HepG2 (cell line): ENCODE data around the gene KCNJ13. TPM values are rescaled to one million over a fixed set of nuclear protein-coding genes. Genes with fewer than 3 reads are reported as not detected.

Experiments used
- ATAC-seq: fragments of 200-7000 bp; cut with Tn5 transposase; 3 replicates; pipeline ENCODE4 v1.9.1; 2020; ENCODE audit warnings: mild to moderate bottlenecking, moderate library complexity
- BruUV-seq: library from RNA; stranded (reverse); fragments of 400-500 nt; replicated peaks from 2 replicates; lab custom pipeline; 2021; lab: Mats Ljungman, UMichigan
- CTCF ChIA-PET: fragments of 300-600 bp; formaldehyde crosslinking; extraction: SDS; loops from one replicate; lab custom pipeline; 2021; ENCODE audit warnings: low total read pairs, inconsistent platforms, low intra/inter-chr PET ratio; lab: Yijun Ruan, JAX
- POLR2A ChIA-PET: fragments of 350-600 bp; sonication (Branson Sonifier 250); formaldehyde crosslinking; loops from one replicate; lab custom pipeline; 2020; ENCODE audit warnings: antibody characterized with exemption, inconsistent platforms; lab: Yijun Ruan, JAX
- DNase-seq: peaks from one replicate; pipeline ENCODE4 v3.0.0-alpha.2; 2015; ENCODE audit warnings: low spot score
- FAIRE-seq: peaks from 3 replicates; lab custom pipeline; 2011; peaks lifted over from hg19 to GRCh38; lab: Jason Lieb, UNC
- H2AFZ ChIP-seq: one replicate; pipeline ENCODE4 v1.6.1; 2011; ENCODE audit warnings: low read length, inconsistent platforms
- H3K27ac ChIP-seq: fragments of 300-600 bp; 3 replicates; pipeline ENCODE4 v1.8.0; 2011; ENCODE audit warnings: mixed run types, mild to moderate bottlenecking, mixed read lengths, low read length, inconsistent platforms; ENCODE audit not compliant: insufficient read depth; ENCODE audit errors: extremely low read length
- H3K27me3 ChIP-seq, 2 experiments: fragments of 200-600 bp in 1 of 2; 2 replicates in 1 of 2; 3 replicates in 1 of 2; pipeline versions ENCODE4 v1.6.0 to v1.8.0; 2011; ENCODE audit warnings: low read length in 2 of 2, mild to moderate bottlenecking in 2 of 2, moderate library complexity in 2 of 2, inconsistent platforms in 1 of 2; ENCODE audit not compliant: insufficient read depth in 2 of 2, control insufficient read depth in 1 of 2
- H3K36me3 ChIP-seq, 2 experiments: fragments of 200-600 bp in 1 of 2; replicated peaks in 1 of 2; 2 replicates in 1 of 2; 3 replicates in 1 of 2; pipeline versions ENCODE4 v1.5.1 to v1.8.0; 2011; ENCODE audit warnings: low read length in 2 of 2, inconsistent platforms in 1 of 2; ENCODE audit not compliant: insufficient read depth in 2 of 2, control insufficient read depth in 1 of 2
- H3K4me1 ChIP-seq: 2 replicates; pipeline ENCODE4 v1.5.1; 2012; ENCODE audit warnings: low read length, inconsistent platforms; ENCODE audit not compliant: insufficient read depth
- H3K4me2 ChIP-seq: 2 replicates; pipeline ENCODE4 v1.6.0; 2011; ENCODE audit warnings: low read depth, low read length, inconsistent platforms
- H3K4me3 ChIP-seq, 3 experiments: fragments of 200-600 bp in 1 of 3; sonication (generic), shearing (Covaris generic) in 1 of 3; replicated peaks in 1 of 3; 2 replicates each; pipeline ENCODE4 v1.5.1; 2011 to 2016; ENCODE audit warnings: low read length in 3 of 3, inconsistent platforms in 2 of 3, low read depth in 2 of 3, mild to moderate bottlenecking in 2 of 3, control low read depth in 1 of 3, mixed read lengths in 1 of 3; ENCODE audit not compliant: insufficient read depth in 1 of 3
- H3K79me2 ChIP-seq: one replicate; pipeline ENCODE4 v1.6.1; 2011; ENCODE audit warnings: low read length, inconsistent platforms; ENCODE audit not compliant: insufficient read depth
- H3K9ac ChIP-seq: 2 replicates; pipeline ENCODE4 v1.6.0; 2011; ENCODE audit warnings: mild to moderate bottlenecking, low read depth, low read length, inconsistent platforms; ENCODE audit not compliant: insufficient read depth
- H3K9me3 ChIP-seq: 2 replicates; pipeline ENCODE4 v1.5.1; 2012; ENCODE audit warnings: mild to moderate bottlenecking, low read length
- H4K20me1 ChIP-seq: 2 replicates; pipeline ENCODE4 v1.6.0; 2011; ENCODE audit warnings: inconsistent platforms, mild to moderate bottlenecking, low read length, moderate library complexity; ENCODE audit not compliant: insufficient read depth
- CREB3 ChIP-seq: sonication (generic); formaldehyde crosslinking; IDR thresholded peaks from 2 replicates; pipeline ENCODE4 v1.5.0; 2020; ENCODE audit warnings: missing genetic modification reagents
- E2F2 ChIP-seq: sonication (generic); formaldehyde crosslinking; IDR thresholded peaks from 2 replicates; pipeline ENCODE4 v1.4.0; 2020; ENCODE audit warnings: missing genetic modification reagents, borderline replicate concordance
- EHMT2 ChIP-seq: fragments of 200-600 bp; sonication (generic); IDR thresholded peaks from 2 replicates; pipeline ENCODE4 v1.7.0; 2017; ENCODE audit warnings: antibody characterized with exemption, low read depth, low read length, borderline replicate concordance
- ERF ChIP-seq: IDR thresholded peaks from 2 replicates; pipeline ENCODE4 v1.6.1; 2018; ENCODE audit warnings: missing biosample characterization, missing genetic modification reagents
- GATA4 ChIP-seq: sonication (generic); IDR thresholded peaks from 2 replicates; pipeline ENCODE4 v1.6.1; 2016; ENCODE audit warnings: antibody characterized with exemption, low read depth, borderline replicate concordance
- HOXA7 ChIP-seq: sonication (generic); formaldehyde crosslinking; IDR thresholded peaks from 2 replicates; pipeline ENCODE4 v1.8.1; 2022; ENCODE audit warnings: mild to moderate bottlenecking, missing genetic modification reagents, moderate library complexity
- NCOA1 ChIP-seq: sonication (generic); formaldehyde crosslinking; IDR thresholded peaks from 2 replicates; pipeline ENCODE4 v1.9.0; 2021; ENCODE audit warnings: missing genetic modification reagents
- ONECUT2 ChIP-seq: sonication (generic); formaldehyde crosslinking; IDR thresholded peaks from 2 replicates; pipeline ENCODE4 v1.4.0; 2020; ENCODE audit warnings: missing genetic modification reagents
- TOPORS ChIP-seq: sonication (generic); formaldehyde crosslinking; IDR thresholded peaks from 2 replicates; pipeline ENCODE4 v1.8.0; 2023; ENCODE audit warnings: mild to moderate bottlenecking, missing genetic modification reagents
- ZNF136 ChIP-seq: sonication (generic); formaldehyde crosslinking; IDR thresholded peaks from 2 replicates; pipeline ENCODE4 v1.8.1; 2022; ENCODE audit warnings: low read depth, mild to moderate bottlenecking, moderate library complexity, missing genetic modification reagents
- ZNF720 ChIP-seq: sonication (generic); formaldehyde crosslinking; IDR thresholded peaks from 2 replicates; pipeline ENCODE4 v1.4.0; 2020; ENCODE audit warnings: missing genetic modification reagents
- ZNF850 ChIP-seq: sonication (generic); formaldehyde crosslinking; conservative IDR thresholded peaks from 2 replicates; pipeline ENCODE4 v1.9.0; 2021; ENCODE audit warnings: mild to moderate bottlenecking, missing genetic modification reagents
- ZZZ3 ChIP-seq: sonication (generic); formaldehyde crosslinking; IDR thresholded peaks from 2 replicates; pipeline ENCODE4 v1.4.0; 2020; ENCODE audit warnings: missing genetic modification reagents, mild to moderate bottlenecking, borderline replicate concordance
- WGBS: methylation state at CpG from one replicate; pipeline ENCODE4 v1.1.6; 2017; ENCODE audit warnings: low lambda C conversion rate; 5-methylcytosine and 5-hydroxymethylcytosine counted together
- in situ Hi-C: cut with HindIII; loops from 2 replicates; pipeline ENCODE4 v1.10.0; 2017; ENCODE audit warnings: low pct_unique_long_range_greater_than_20kb; ENCODE audit not compliant: extremely low pct_ligation_motif_present
- intact Hi-C: fragments of 100-400 bp; cut with micrococcal nuclease; formaldehyde crosslinking; loops from one replicate; pipeline ENCODE4 v1.10.0; 2022; ENCODE audit not compliant: unreplicated experiment
- polyA plus RNA-seq, 8 experiments: library from polyadenylated mRNA; depleted of rRNA in 3 of 8; stranded (reverse) in 7 of 8; unstranded in 1 of 8; fragments of >200 nt; fragmentation: Illumina TruSeq in 4 of 8; extraction: Trizol in 4 of 8; gene quantifications; 2 replicates each; pipeline versions ENCODE4 v1.2.1 to v1.2.3, GENCODE V29; 2011 to 2016; ENCODE audit warnings: low read depth in 4 of 8, missing spikeins in 1 of 8, mixed read lengths in 1 of 8; ENCODE audit not compliant: insufficient read depth in 1 of 8
- total RNA-seq, 5 experiments: library from RNA; depleted of rRNA; stranded (reverse); fragments of >200 nt; fragmentation: Illumina TruSeq; extraction: Trizol; gene quantifications; 2 replicates each; pipeline ENCODE4 v1.2.3, GENCODE V29; 2016; ENCODE audit warnings: low read depth in 1 of 5

KCNJ13 gene
- total and polyA plus RNA-seq, 2 of the 13 experiments (the other 11 are each of a cell fraction or from before 2014, with no cell fraction given), result not detected

GRCh38 chr2:232741972-232742371 lies 34.4 kb downstream of the KCNJ13 start:
- intact Hi-C loops, result loop anchor here (10.0 kb wide), 1 partner anchor 137 kb away; no protein-coding TSS in a partner anchor
- WGBS, result 96% methylated on average over 3 of the region's 3 CpGs
- ATAC-seq (no peak), DNase-seq (no peak), FAIRE-seq (no peak)
- no TSS peak for BruUV-seq
- H3K4me2 ChIP-seq, result no peak overlapping the region
- no peaks in the 10 kb centered on the region for H4K20me1 ChIP-seq
- no peak overlapping the region for H3K27ac ChIP-seq
- peaks cover 5% of the 10 kb centered on the region; the same call in 1 of the 2 replicates for H3K4me1 ChIP-seq
- no peaks in the 10 kb centered on the region for H3K9me3 ChIP-seq
- H3K79me2 ChIP-seq, result peaks cover 2% of the 10 kb centered on the region
- ChIA-PET CTCF (no interaction called here), POLR2A (no interaction called here)
- H3K27me3 ChIP-seq, result no peaks in the 10 kb centered on the region
- H3K9ac ChIP-seq, result no peak overlapping the region
- no peak for TF ChIP-seq ERF (CRISPR knock-in tag)
- no peak for TF ChIP-seq NCOA1 (CRISPR knock-in tag)
- TF ChIP-seq GATA4, result no peak
- TF ChIP-seq ONECUT2 (CRISPR knock-in tag), result no peak
- TF ChIP-seq ZNF136 (CRISPR knock-in tag), result no peak
- no peak for TF ChIP-seq TOPORS (CRISPR knock-in tag)
- TF ChIP-seq ZNF720 (CRISPR knock-in tag), result no peak
- no peak for TF ChIP-seq EHMT2
- TF ChIP-seq HOXA7 (CRISPR knock-in tag), result no peak
- TF ChIP-seq ZZZ3, result no peak
- no peak for TF ChIP-seq E2F2 (CRISPR knock-in tag)
- TF ChIP-seq CREB3 (CRISPR knock-in tag), result no peak
- TF ChIP-seq ZNF850, result no peak
- H2AFZ ChIP-seq, result no peak overlapping the region
- peaks cover 6 to 40% of the 10 kb centered on the region in 2 experiments for H3K36me3 ChIP-seq
- H3K4me3 ChIP-seq, result no peak overlapping the region
- in situ Hi-C loops, result no loop called here
